Parathyroid adenoma (tissue), 2 donors: ENCODE measurements around the gene GOLGA3.

Experiments
- H2AFZ ChIP-seq: fragments of 300-600 bp; sonication (generic); one replicate; pipeline ENCODE4 v1.7.0; 2017; ENCODE audit warnings: antibody characterized with exemption, mild to moderate bottlenecking
- H3K27ac ChIP-seq: fragments of 300-600 bp; sonication (generic); one replicate; pipeline ENCODE4 v1.7.0; 2017
- H3K27me3 ChIP-seq: fragments of 300-600 bp; sonication (generic); one replicate; pipeline ENCODE4 v1.7.0; 2017; ENCODE audit warnings: low read length; ENCODE audit not compliant: control insufficient read depth, insufficient read depth
- H3K36me3 ChIP-seq: fragments of 300-600 bp; sonication (generic); one replicate; pipeline ENCODE4 v1.7.0; 2017; ENCODE audit warnings: low read length; ENCODE audit not compliant: control insufficient read depth, insufficient read depth
- H3K4me1 ChIP-seq: fragments of 300-600 bp; sonication (generic); one replicate; pipeline ENCODE4 v1.7.0; 2017; ENCODE audit warnings: control low read depth
- H3K4me2 ChIP-seq: fragments of 300-600 bp; sonication (generic); one replicate; pipeline ENCODE4 v1.7.0; 2017; ENCODE audit warnings: low read length
- H3K4me3 ChIP-seq: fragments of 300-600 bp; sonication (generic); one replicate; pipeline ENCODE4 v1.7.0; 2017; ENCODE audit warnings: low read depth, low read length
- H3K79me2 ChIP-seq: fragments of 300-600 bp; sonication (generic); one replicate; pipeline ENCODE4 v1.7.0; 2017; ENCODE audit warnings: control low read depth
- H3K9ac ChIP-seq: fragments of 300-600 bp; sonication (generic); one replicate; pipeline ENCODE4 v1.7.0; 2017; ENCODE audit warnings: mild to moderate bottlenecking
- H3K9me3 ChIP-seq: fragments of 300-600 bp; sonication (generic); one replicate; pipeline ENCODE4 v1.7.0; 2017; ENCODE audit warnings: low read length; ENCODE audit not compliant: control insufficient read depth
- TF ChIP-seq, protein P1 (sequence below): fragments of 300-600 bp; sonication (generic); IDR thresholded peaks from one replicate; pipeline ENCODE4 v1.7.0; 2017; ENCODE audit warnings: antibody characterized with exemption, mild to moderate bottlenecking
- donor health status: primary hyperparathyroidism.

Gene GOLGA3

DNA sequence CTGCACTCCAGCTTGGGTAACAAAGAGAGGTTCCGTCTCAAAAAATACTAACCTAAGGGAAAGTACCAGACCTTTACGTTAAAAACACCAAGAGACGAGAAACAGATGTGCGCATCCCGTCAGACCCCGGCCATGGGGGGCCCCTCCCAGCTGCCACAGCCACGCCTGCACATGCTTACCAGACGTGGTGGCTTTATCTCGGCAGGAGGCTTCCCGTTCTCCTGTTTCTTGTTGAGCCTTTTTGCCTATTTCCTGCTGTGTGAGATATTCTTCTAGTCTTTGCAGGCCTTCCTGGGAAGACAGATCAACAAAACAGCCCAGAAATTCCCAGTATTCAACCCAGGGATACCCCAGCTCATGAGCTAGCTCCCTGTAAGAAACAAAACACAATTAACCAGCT is 94.5 kb downstream of the GOLGA3 start:
- H3K4me1 ChIP-seq = no peaks in the 10 kb centered on the region
- no peaks in the 10 kb centered on the region for H3K27me3 ChIP-seq
- H3K27ac ChIP-seq = no peak overlapping the region
- no peaks in the 10 kb centered on the region for H3K36me3 ChIP-seq
- no peaks in the 10 kb centered on the region for H3K79me2 ChIP-seq
- H3K9me3 ChIP-seq = no peaks in the 10 kb centered on the region
- H3K4me2 ChIP-seq = no peak overlapping the region
- no peak overlapping the region for H2AFZ ChIP-seq
- no peak overlapping the region for H3K9ac ChIP-seq
- TF ChIP-seq, protein P1, sequence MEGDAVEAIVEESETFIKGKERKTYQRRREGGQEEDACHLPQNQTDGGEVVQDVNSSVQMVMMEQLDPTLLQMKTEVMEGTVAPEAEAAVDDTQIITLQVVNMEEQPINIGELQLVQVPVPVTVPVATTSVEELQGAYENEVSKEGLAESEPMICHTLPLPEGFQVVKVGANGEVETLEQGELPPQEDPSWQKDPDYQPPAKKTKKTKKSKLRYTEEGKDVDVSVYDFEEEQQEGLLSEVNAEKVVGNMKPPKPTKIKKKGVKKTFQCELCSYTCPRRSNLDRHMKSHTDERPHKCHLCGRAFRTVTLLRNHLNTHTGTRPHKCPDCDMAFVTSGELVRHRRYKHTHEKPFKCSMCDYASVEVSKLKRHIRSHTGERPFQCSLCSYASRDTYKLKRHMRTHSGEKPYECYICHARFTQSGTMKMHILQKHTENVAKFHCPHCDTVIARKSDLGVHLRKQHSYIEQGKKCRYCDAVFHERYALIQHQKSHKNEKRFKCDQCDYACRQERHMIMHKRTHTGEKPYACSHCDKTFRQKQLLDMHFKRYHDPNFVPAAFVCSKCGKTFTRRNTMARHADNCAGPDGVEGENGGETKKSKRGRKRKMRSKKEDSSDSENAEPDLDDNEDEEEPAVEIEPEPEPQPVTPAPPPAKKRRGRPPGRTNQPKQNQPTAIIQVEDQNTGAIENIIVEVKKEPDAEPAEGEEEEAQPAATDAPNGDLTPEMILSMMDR = no peak
- no peak overlapping the region for H3K4me3 ChIP-seq

DNA sequence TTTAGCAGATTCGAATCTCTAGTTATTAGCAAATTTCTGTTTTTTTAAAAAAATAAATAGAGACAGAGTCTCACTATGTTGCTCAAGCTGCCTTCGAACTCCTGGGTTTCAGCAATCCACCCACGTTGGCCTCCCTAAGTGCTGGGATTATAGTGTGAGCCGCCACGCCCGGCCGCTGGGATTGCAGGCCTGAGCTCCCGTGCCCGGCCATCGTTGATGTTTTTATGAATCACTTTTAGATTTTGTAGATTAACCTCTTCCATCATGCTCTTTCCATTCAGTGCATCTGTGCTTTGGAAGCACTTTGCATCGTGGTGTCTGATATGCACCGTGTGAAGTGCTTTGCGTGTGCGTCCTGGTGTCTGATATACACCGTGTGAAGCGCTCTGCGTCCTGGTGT is 97.1 kb downstream of the GOLGA3 start:
- Histone ChIP-seq H3K4me3 (no peak overlapping the region), H3K4me2 (no peak overlapping the region), H3K79me2 (no peaks in the 10 kb centered on the region), H3K27ac (no peak overlapping the region), H3K4me1 (no peaks in the 10 kb centered on the region), H3K36me3 (no peaks in the 10 kb centered on the region), H3K9me3 (no peaks in the 10 kb centered on the region), H3K9ac (no peak overlapping the region), H2AFZ (no peak overlapping the region), H3K27me3 (no peaks in the 10 kb centered on the region)
- TF ChIP-seq, protein P1 = no peak

DNA sequence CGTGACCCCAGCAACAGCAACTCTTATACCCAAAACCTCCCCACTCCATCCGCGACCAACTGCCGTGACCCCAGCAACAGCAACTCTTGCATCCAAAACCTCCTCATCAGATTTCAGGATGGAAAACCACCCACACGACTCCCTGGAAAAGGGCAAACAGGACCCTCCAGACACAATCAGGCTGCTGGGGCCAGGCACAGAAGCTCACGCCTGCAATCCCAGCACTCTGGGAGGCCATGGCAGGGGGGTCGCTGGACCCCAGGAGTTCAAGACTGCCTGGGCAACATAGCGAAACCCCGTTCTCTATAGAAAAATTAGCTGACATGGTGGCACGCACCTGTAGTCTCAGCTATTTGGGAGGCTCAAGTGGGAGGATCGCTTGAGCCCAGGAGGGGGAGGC is 98.3 kb downstream of the GOLGA3 start:
- Histone ChIP-seq H3K4me2 (no peak overlapping the region), H3K9me3 (no peaks in the 10 kb centered on the region), H3K79me2 (no peaks in the 10 kb centered on the region), H3K27me3 (no peaks in the 10 kb centered on the region), H3K4me1 (no peaks in the 10 kb centered on the region), H3K36me3 (no peaks in the 10 kb centered on the region), H3K9ac (no peak overlapping the region), H3K4me3 (no peak overlapping the region), H2AFZ (no peak overlapping the region), H3K27ac (no peak overlapping the region)
- TF ChIP-seq, protein P1 = no peak

DNA sequence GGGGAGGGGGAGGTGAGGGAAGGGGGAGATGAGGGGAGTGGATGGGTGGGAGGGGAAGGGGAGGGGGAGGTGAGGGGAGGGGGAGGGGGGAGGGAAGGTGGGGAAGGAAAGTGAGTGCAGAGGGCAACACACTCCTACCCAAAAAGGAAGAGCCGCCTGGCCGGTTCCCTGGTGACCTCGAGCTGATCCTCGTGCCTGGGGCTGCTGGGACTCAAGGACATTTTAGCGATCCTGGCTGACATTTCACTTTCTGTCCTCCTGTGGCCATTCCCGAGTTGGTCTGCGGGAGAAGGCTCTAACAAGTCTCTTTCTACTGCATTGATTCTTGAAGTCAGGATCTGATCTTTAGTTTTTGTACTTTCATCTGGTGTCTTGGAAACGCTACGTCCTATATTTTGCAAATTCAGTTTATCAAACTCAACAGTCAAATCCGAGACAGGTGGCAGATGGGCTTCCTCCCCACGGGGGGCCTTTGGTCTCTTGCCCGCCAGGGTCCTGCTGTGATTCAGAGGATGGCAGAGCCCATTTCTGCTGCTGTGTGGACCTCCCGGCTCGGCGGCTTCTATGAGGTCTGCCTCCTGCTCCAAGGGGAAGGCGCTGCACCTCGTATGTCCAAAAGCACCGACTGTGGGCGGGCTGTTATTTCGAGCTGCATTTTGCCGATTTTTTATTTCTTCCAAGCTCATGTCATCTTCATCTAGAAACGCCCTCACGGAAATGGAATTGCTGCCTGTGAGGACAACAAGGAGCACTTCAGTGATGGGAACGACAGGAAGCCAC is 98.9 kb downstream of the GOLGA3 start:
- TF ChIP-seq, protein P1 = no peak
- Histone ChIP-seq H3K9ac (no peak overlapping the region), H3K79me2 (no peaks in the 10 kb centered on the region), H3K27me3 (no peaks in the 10 kb centered on the region), H3K27ac (no peak overlapping the region), H3K4me3 (no peak overlapping the region), H3K4me2 (no peak overlapping the region), H3K4me1 (no peaks in the 10 kb centered on the region), H3K36me3 (no peaks in the 10 kb centered on the region), H3K9me3 (no peaks in the 10 kb centered on the region), H2AFZ (no peak overlapping the region)

DNA sequence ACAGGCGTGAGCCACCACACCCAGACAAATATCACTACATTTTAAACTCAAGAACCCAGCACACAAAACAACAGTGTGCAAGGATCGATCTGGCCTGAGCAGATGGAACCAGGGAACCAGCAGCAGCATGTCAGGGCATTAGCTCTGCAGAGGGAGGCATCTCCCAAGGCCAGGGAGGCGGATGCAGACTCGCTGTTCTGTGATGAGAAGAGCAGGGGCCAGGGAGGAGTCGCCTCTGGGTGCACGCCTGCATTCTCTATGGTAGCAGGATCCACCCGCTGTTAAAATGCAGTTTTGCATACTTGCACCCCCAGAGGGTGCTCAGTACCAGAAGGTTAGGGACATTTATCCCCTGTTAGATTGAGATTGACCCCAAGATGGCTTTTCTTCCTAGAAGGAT is 100.2 kb downstream of the GOLGA3 start:
- H3K79me2 ChIP-seq = peaks cover under 1% of the 10 kb centered on the region
- H3K27me3 ChIP-seq = no peaks in the 10 kb centered on the region
- H2AFZ ChIP-seq = no peak overlapping the region
- no peak overlapping the region for H3K9ac ChIP-seq
- no peaks in the 10 kb centered on the region for H3K4me1 ChIP-seq
- no peaks in the 10 kb centered on the region for H3K9me3 ChIP-seq
- TF ChIP-seq, protein P1 = no peak
- no peak overlapping the region for H3K27ac ChIP-seq
- no peak overlapping the region for H3K4me2 ChIP-seq
- no peaks in the 10 kb centered on the region for H3K36me3 ChIP-seq
- no peak overlapping the region for H3K4me3 ChIP-seq
